H1 (cell line): ENCODE data around the gene CCDC138. TPM values are rescaled to one million over a fixed set of nuclear protein-coding genes. Genes with fewer than 3 reads are reported as not detected.

Experiments
- CTCF ChIA-PET: fragments of 300-600 bp; sonication (Branson Sonifier 250); formaldehyde crosslinking; loops from one replicate; lab custom pipeline; 2021; ENCODE audit not compliant: partially characterized antibody; lab: Charles Lee
- POLR2A ChIA-PET: fragments of 300-600 bp; sonication (Branson Sonifier 250); formaldehyde crosslinking; loops from one replicate; lab custom pipeline; 2021; ENCODE audit warnings: inconsistent platforms; ENCODE audit not compliant: partially characterized antibody; lab: Charles Lee
- DNase-seq, 2 experiments: peaks; one replicate each; pipeline versions ENCODE4 v3.0.0 to v3.0.0-alpha.2; 2010 to 2022; ENCODE audit warnings: low spot score in 2 of 2, low read depth in 1 of 2, mixed read lengths in 1 of 2
- FAIRE-seq: peaks from 2 replicates; lab custom pipeline; 2011; peaks lifted over from hg19 to GRCh38; lab: Jason Lieb, UNC
- H2AFZ ChIP-seq: 2 replicates; pipeline ENCODE4 v1.8.1; 2012; ENCODE audit warnings: low read length, inconsistent platforms
- H2AK5ac ChIP-seq: 2 replicates; pipeline ENCODE4 v1.6.1; 2013; ENCODE audit warnings: low read depth, low read length
- H2BK120ac ChIP-seq: replicated peaks from 2 replicates; pipeline ENCODE3; 2013; ENCODE audit warnings: low read depth, low read length, inconsistent platforms
- H2BK12ac ChIP-seq: 2 replicates; pipeline ENCODE4 v1.6.1; 2013; ENCODE audit warnings: low read depth, low read length
- H2BK15ac ChIP-seq: 2 replicates; pipeline ENCODE4 v1.6.1; 2013; ENCODE audit warnings: low read length
- H2BK20ac ChIP-seq: 2 replicates; pipeline ENCODE4 v1.6.1; 2013; ENCODE audit warnings: low read length
- H2BK5ac ChIP-seq: 2 replicates; pipeline ENCODE4 v1.6.1; 2013; ENCODE audit warnings: low read depth, low read length
- H3K14ac ChIP-seq: 2 replicates; pipeline ENCODE4 v1.6.1; 2013; ENCODE audit warnings: inconsistent platforms; ENCODE audit not compliant: insufficient read length
- H3K18ac ChIP-seq: 2 replicates; pipeline ENCODE4 v1.6.1; 2013; ENCODE audit warnings: low read length; ENCODE audit errors: extremely low read depth
- H3K23ac ChIP-seq: 2 replicates; pipeline ENCODE4 v1.6.1; 2013; ENCODE audit warnings: inconsistent platforms; ENCODE audit not compliant: insufficient read length
- H3K23me2 ChIP-seq: 2 replicates; pipeline ENCODE4 v1.6.1; 2013; ENCODE audit warnings: low read depth, low read length
- H3K27ac ChIP-seq: 2 replicates; pipeline ENCODE4 v1.6.1; 2011; ENCODE audit warnings: low read depth, low read length, inconsistent platforms
- H3K27me3 ChIP-seq, 4 experiments: replicated peaks in 1 of 4; 1 replicate in 1 of 4; 2 replicates in 3 of 4; pipeline versions ENCODE4 v1.6.1 to v1.8.1; 2011 to 2013; ENCODE audit warnings: low read length in 3 of 4, mild to moderate bottlenecking in 3 of 4, inconsistent platforms in 2 of 4, mixed read lengths in 2 of 4, moderate library complexity in 1 of 4; ENCODE audit not compliant: control insufficient read depth in 3 of 4, insufficient read depth in 3 of 4; ENCODE audit errors: extremely low read depth in 1 of 4
- H3K36me3 ChIP-seq, 4 experiments: 2 replicates each; pipeline versions ENCODE4 v1.6.1 to v1.8.1; 2011 to 2013; ENCODE audit warnings: mild to moderate bottlenecking in 4 of 4, low read length in 3 of 4, moderate library complexity in 2 of 4, control low read depth in 1 of 4, inconsistent platforms in 1 of 4; ENCODE audit not compliant: insufficient read depth in 4 of 4, control insufficient read depth in 2 of 4
- H3K4ac ChIP-seq: replicated peaks from 2 replicates; pipeline ENCODE3; 2013; ENCODE audit warnings: low read length, low read depth, mixed read lengths, inconsistent platforms; ENCODE audit not compliant: insufficient read length
- H3K4me1 ChIP-seq, 4 experiments: replicated peaks in 1 of 4; 1 replicate in 1 of 4; 2 replicates in 3 of 4; pipeline versions ENCODE4 v1.6.1 to v1.8.1; 2011 to 2013; ENCODE audit warnings: low read length in 3 of 4, inconsistent platforms in 2 of 4, mixed read lengths in 1 of 4; ENCODE audit not compliant: insufficient read depth in 4 of 4, control insufficient read depth in 3 of 4
- H3K4me2 ChIP-seq, 2 experiments: 2 replicates each; pipeline versions ENCODE4 v1.6.1 to v1.8.1; 2011 to 2013; ENCODE audit warnings: low read depth in 2 of 2, low read length in 2 of 2, control low read depth in 1 of 2, inconsistent platforms in 1 of 2, mild to moderate bottlenecking in 1 of 2; ENCODE audit not compliant: insufficient read depth in 1 of 2
- H3K4me3 ChIP-seq, 4 experiments: fragments of 200-600, 300-600 bp in 1 of 4; sonication (generic), shearing (Covaris generic), sonication (Bioruptor Twin) in 1 of 4; 2 replicates each; pipeline versions ENCODE4 v1.5.1 to v1.8.1; 2011 to 2016; ENCODE audit warnings: low read length in 4 of 4, low read depth in 3 of 4, control low read depth in 2 of 4, inconsistent platforms in 2 of 4, mild to moderate bottlenecking in 2 of 4, mixed read lengths in 1 of 4, moderate library complexity in 1 of 4; ENCODE audit not compliant: insufficient read depth in 2 of 4; ENCODE audit errors: extremely low read depth in 1 of 4
- H3K56ac ChIP-seq: replicated peaks from 2 replicates; pipeline ENCODE3; 2013; ENCODE audit warnings: low read depth, mild to moderate bottlenecking, mixed read lengths, low read length, inconsistent platforms; ENCODE audit not compliant: insufficient read length
- H3K79me1 ChIP-seq: 2 replicates; pipeline ENCODE4 v1.6.1; 2013; ENCODE audit warnings: low read depth, low read length, control low read depth
- H3K79me2 ChIP-seq, 2 experiments: 2 replicates each; pipeline versions ENCODE4 v1.6.1 to v1.8.1; 2012 to 2013; ENCODE audit warnings: low read length in 2 of 2, mild to moderate bottlenecking in 2 of 2, inconsistent platforms in 1 of 2; ENCODE audit not compliant: insufficient read depth in 2 of 2, control insufficient read depth in 1 of 2
- H3K9ac ChIP-seq, 4 experiments: replicated peaks in 1 of 4; 1 replicate in 1 of 4; 2 replicates in 3 of 4; pipeline versions ENCODE4 v1.6.1 to v1.8.1; 2011 to 2013; ENCODE audit warnings: low read depth in 3 of 4, low read length in 3 of 4, control low read depth in 2 of 4, mild to moderate bottlenecking in 2 of 4, moderate library complexity in 2 of 4, inconsistent platforms in 1 of 4; ENCODE audit errors: extremely low read depth in 1 of 4
- H3K9me3 ChIP-seq, 2 experiments: 2 replicates each; pipeline versions ENCODE4 v1.6.1 to v1.8.1; 2012 to 2013; ENCODE audit warnings: mild to moderate bottlenecking in 2 of 2, moderate library complexity in 2 of 2, control low read depth in 1 of 2, inconsistent platforms in 1 of 2, low read depth in 1 of 2, low read length in 1 of 2, mixed read lengths in 1 of 2; ENCODE audit not compliant: insufficient read depth in 2 of 2
- H4K20me1 ChIP-seq, 2 experiments: replicated peaks in 1 of 2; 2 replicates each; pipeline versions ENCODE3 to v1.8.1; 2011 to 2013; ENCODE audit warnings: inconsistent platforms in 2 of 2, low read length in 2 of 2, mild to moderate bottlenecking in 1 of 2; ENCODE audit not compliant: insufficient read depth in 2 of 2, control insufficient read depth in 1 of 2
- H4K5ac ChIP-seq: 2 replicates; pipeline ENCODE4 v1.6.1; 2013; ENCODE audit warnings: low read length, low read depth, mixed read lengths, inconsistent platforms; ENCODE audit not compliant: insufficient read length
- H4K8ac ChIP-seq: 2 replicates; pipeline ENCODE4 v1.8.0; 2013; ENCODE audit warnings: mild to moderate bottlenecking, moderate library complexity, low read length, inconsistent platforms; ENCODE audit not compliant: insufficient read depth; ENCODE audit errors: extremely low read depth
- H4K91ac ChIP-seq: replicated peaks from 2 replicates; pipeline ENCODE3; 2013; ENCODE audit warnings: low read length, mixed read lengths, inconsistent platforms; ENCODE audit not compliant: insufficient read length
- CBX8 ChIP-seq: fragments of 300-800, 300-1000 bp; sonication (generic); IDR thresholded peaks from 2 replicates; pipeline ENCODE4 v1.7.1; 2016; ENCODE audit warnings: low read depth, low read length, borderline replicate concordance
- EGR1 ChIP-seq: IDR thresholded peaks from 2 replicates; pipeline ENCODE4 v1.6.1; 2011; ENCODE audit warnings: low read depth, low read length, borderline replicate concordance
- POU5F1 ChIP-seq: IDR thresholded peaks from 2 replicates; pipeline ENCODE4 v1.6.1; 2011; ENCODE audit warnings: low read depth, mild to moderate bottlenecking, low read length, moderate library complexity
- RBBP5 ChIP-seq: IDR thresholded peaks from 2 replicates; pipeline ENCODE4 v1.7.1; 2012; ENCODE audit warnings: low read depth, mild to moderate bottlenecking, inconsistent platforms, low read length, moderate library complexity, borderline replicate concordance
- RFX5 ChIP-seq: IDR thresholded peaks from 2 replicates; pipeline ENCODE4 v1.6.1; 2011; ENCODE audit warnings: low read depth, low read length, improper control_type of control experiment, borderline replicate concordance
- RNF2 ChIP-seq: fragments of 200-900, 300-1000 bp; sonication (generic); IDR thresholded peaks from 2 replicates; pipeline ENCODE4 v1.7.1; 2016; ENCODE audit warnings: borderline replicate concordance, low read depth, mild to moderate bottlenecking, antibody characterized with exemption, low read length; ENCODE audit not compliant: poor library complexity, severe bottlenecking; ENCODE audit errors: missing control alignments
- SIN3A ChIP-seq, 2 experiments: IDR thresholded peaks in 1 of 2; conservative IDR thresholded peaks in 1 of 2; 2 replicates each; pipeline ENCODE4 v1.6.1; 2011 to 2012; ENCODE audit warnings: low read length in 2 of 2, improper control_type of control experiment in 1 of 2, low read depth in 1 of 2, mild to moderate bottlenecking in 1 of 2
- SIX5 ChIP-seq: IDR thresholded peaks from 2 replicates; pipeline ENCODE4 v1.6.1; 2011; ENCODE audit warnings: mild to moderate bottlenecking, low read depth, low read length
- TAF1 ChIP-seq: IDR thresholded peaks from 2 replicates; pipeline ENCODE4 v1.6.1; 2011; ENCODE audit warnings: mild to moderate bottlenecking, low read depth, low read length
- WGBS, 2 experiments: shearing (Covaris generic) in 1 of 2; methylation state at CpG; one replicate each; pipeline versions ENCODE4 v1.1.6 to v1.1.7; 2013 to 2015; ENCODE audit warnings: low lambda C conversion rate in 2 of 2, mixed read lengths in 2 of 2, inconsistent platforms in 1 of 2, low coverage in 1 of 2, missing lambda C conversion rate in 1 of 2; ENCODE audit not compliant: insufficient replicate concordance in 2 of 2, insufficient coverage in 1 of 2, insufficient read length in 1 of 2; ENCODE audit errors: extremely low coverage in 1 of 2, missing lambda C conversion rate in 1 of 2; 5-methylcytosine and 5-hydroxymethylcytosine counted together
- polyA plus RNA-seq, 7 experiments: library from polyadenylated mRNA; depleted of rRNA in 3 of 7; stranded (reverse) in 5 of 7; unstranded in 2 of 7; fragments of >200 nt in 5 of 7; fragments of 200-250 nt in 2 of 7; gene quantifications; 1 replicate in 5 of 7; 2 replicates in 1 of 7; 4 replicates in 1 of 7; pipeline versions ENCODE4 v1.2.1 to v1.2.3, GENCODE V29; 2011 to 2013; ENCODE audit warnings: missing spikeins in 2 of 7, mixed read lengths in 2 of 7
- total RNA-seq: library from RNA; stranded (reverse); fragmentation: NEBNext Ultra II Directional; extraction: Animal tissue kit (Norgen Biotek cat#: 25700); gene quantifications from 2 replicates; pipeline ENCODE4 v1.2.1, GENCODE V29; 2021

The CCDC138 gene
- total and polyA plus RNA-seq, 2 of the 8 experiments (the other 6 are each of a cell fraction or from before 2014, with no cell fraction given), result 8.3 to 29.8 TPM

GRCh38 chr2:108912629-108912902, 126.0 kb downstream of the CCDC138 start:
- no peak overlapping the region for H2BK20ac ChIP-seq
- no peak overlapping the region; the same call in 1 of the 2 replicates for H4K8ac ChIP-seq
- H2AK5ac ChIP-seq, result no peak overlapping the region
- no peaks in the 10 kb centered on the region for H3K79me1 ChIP-seq
- no peak overlapping the region for H3K14ac ChIP-seq
- no peaks in the 10 kb centered on the region for H3K79me2 ChIP-seq
- H2BK15ac ChIP-seq, result no peak overlapping the region
- no peaks in the 10 kb centered on the region for H3K4me1 ChIP-seq
- no peaks in the 10 kb centered on the region for H3K23me2 ChIP-seq
- DNase-seq, result no peak
- no peak overlapping the region for H3K4me2 ChIP-seq
- no peak overlapping the region for H3K9ac ChIP-seq
- no peak overlapping the region for H2AFZ ChIP-seq
- 83% methylated on average over 5 of the region's 5 CpGs; no CpG with 5 or more reads in 1 of the 2 experiments for WGBS, 2 experiments
- no peak overlapping the region for H4K5ac ChIP-seq
- no peaks in the 10 kb centered on the region for H3K27me3 ChIP-seq
- no peak overlapping the region for H3K23ac ChIP-seq
- H3K4ac ChIP-seq, result no peak overlapping the region
- CTCF ChIA-PET, result interaction anchor here (1.2 to 3.6 kb wide), 3 partner anchors 15 to 76 kb away, joined by 4 to 15 read pairs (median 5); no protein-coding TSS in a partner anchor
- H3K27ac ChIP-seq, result no peak overlapping the region
- no peak overlapping the region for H3K56ac ChIP-seq
- no peak overlapping the region for H2BK120ac ChIP-seq
- H3K9me3 ChIP-seq, result no peaks in the 10 kb centered on the region
- no peak overlapping the region for H2BK12ac ChIP-seq
- H3K36me3 ChIP-seq, result no peaks in the 10 kb centered on the region
- no peak overlapping the region for H3K18ac ChIP-seq
- FAIRE-seq, result no peak
- no peak overlapping the region for H3K4me3 ChIP-seq
- no peak overlapping the region for H2BK5ac ChIP-seq
- no peaks in the 10 kb centered on the region for H4K20me1 ChIP-seq
- no peak overlapping the region for H4K91ac ChIP-seq
- POLR2A ChIA-PET, result no interaction called here
- TF ChIP-seq SIX5 (no peak), RFX5 (no peak), EGR1 (no peak), RNF2 (no peak), POU5F1 (no peak), SIN3A (conservative IDR thresholded peaks at IDR 0.05 in 1 of 2, IDR thresholded peaks at IDR 0.05 in 1 of 2; ENCODE audit: low read depth in 1 of 2, low read length in 2 of 2) (no peak), TAF1 (no peak), RBBP5 (no peak), CBX8 (no peak)
